GM21529 (cell line): ENCODE results near the gene PRR13.
"Not testable (repeated sequence)": the region's sequence is repeated elsewhere in the genome, so short reads cannot be mapped to it uniquely, and the experiment has no call there.

ENCODE experiments used
- ATAC-seq: cut with Tn5 transposase; IDR thresholded peaks from one replicate; pipeline ENCODE4 v1.9.1; 2021; ENCODE audit not compliant: unreplicated experiment

PRR13 gene

GRCh38 chr12:53441040-53441833, at the start of gene PRR13:
Gene PRR13, plus strand, starts transcription at chr12:53441734. Its CDS starts 981 bp downstream, at chr12:53442715.
- peak; percentile 99 for ATAC-seq

- no peak for ATAC-seq
Measured at GRCh38 chr12:53399896-53400295, 41.6 kb upstream of the PRR13 start.

- not testable (repeated sequence) for ATAC-seq
Measured at GRCh38 chr12:53402351-53402750, 39.2 kb upstream of the PRR13 start.

- ATAC-seq: no peak
Measured at GRCh38 chr12:53402871-53403270, 38.7 kb upstream of the PRR13 start.

GRCh38 chr12:53410951-53411350, 30.6 kb upstream of the PRR13 start:
- no peak for ATAC-seq

- no peak for ATAC-seq
Measured at GRCh38 chr12:53413485-53414204, 27.9 kb upstream of the PRR13 start.

- ATAC-seq: no peak
Measured at GRCh38 chr12:53414756-53415417, 26.6 kb upstream of the PRR13 start.

GRCh38 chr12:53415752-53416389, 25.7 kb upstream of the PRR13 start:
- ATAC-seq: not testable (repeated sequence)

- not testable (repeated sequence) for ATAC-seq
Measured at GRCh38 chr12:53417291-53417816, 24.2 kb upstream of the PRR13 start.

GRCh38 chr12:53418221-53418620, 23.3 kb upstream of the PRR13 start:
- ATAC-seq: no peak

GRCh38 chr12:53419756-53420155, 21.8 kb upstream of the PRR13 start:
- no peak for ATAC-seq

- ATAC-seq: not testable (repeated sequence)
Measured at GRCh38 chr12:53422247-53422646, 19.3 kb upstream of the PRR13 start.

- ATAC-seq: no peak
Measured at GRCh38 chr12:53423597-53423996, 17.9 kb upstream of the PRR13 start, which contains the start of gene AMHR2. Gene AMHR2, plus strand, starts transcription at chr12:53423855. Its CDS starts 80 bp downstream, at chr12:53423935.

- no peak for ATAC-seq
Measured at GRCh38 chr12:53424626-53425514, 16.7 kb upstream of the PRR13 start.

GRCh38 chr12:53425515-53426150, 15.9 kb upstream of the PRR13 start:
- ATAC-seq: no peak

GRCh38 chr12:53427905-53428594, 13.5 kb upstream of the PRR13 start:
- no peak for ATAC-seq

- no peak for ATAC-seq
Measured at GRCh38 chr12:53428741-53429140, 12.8 kb upstream of the PRR13 start.

- no peak for ATAC-seq
Measured at GRCh38 chr12:53430116-53430515, 11.4 kb upstream of the PRR13 start.

- no peak for ATAC-seq
Measured at GRCh38 chr12:53431187-53431586, 10.3 kb upstream of the PRR13 start.
